Stimulated activated CD8-positive, alpha-beta memory T cell treated with anti-CD3 and anti-CD28 coated beads, Interleukin-15, amount 100 ng/mL, for 1 hour (primary cell): ENCODE data around the gene TMEM89.

Source experiments
- DNase-seq: peaks from one replicate; pipeline ENCODE4 v3.0.0-alpha.2; 2020; ENCODE audit warnings: low read depth

Gene TMEM89

GRCh38 chr3:48621461-48621869 is at the start of gene TMEM89:
TSS of gene TMEM89 (minus strand) at chr3:48621769. CDS start at chr3:48621756, 13 bp downstream.
- DNase-seq = no peak

GRCh38 chr3:48664929-48665328 is 43.4 kb upstream of the TMEM89 start:
- no peak for DNase-seq

- no peak for DNase-seq
These were observed 42.7 kb upstream of the TMEM89 start for GRCh38 chr3:48664313-48664644.

DNA sequence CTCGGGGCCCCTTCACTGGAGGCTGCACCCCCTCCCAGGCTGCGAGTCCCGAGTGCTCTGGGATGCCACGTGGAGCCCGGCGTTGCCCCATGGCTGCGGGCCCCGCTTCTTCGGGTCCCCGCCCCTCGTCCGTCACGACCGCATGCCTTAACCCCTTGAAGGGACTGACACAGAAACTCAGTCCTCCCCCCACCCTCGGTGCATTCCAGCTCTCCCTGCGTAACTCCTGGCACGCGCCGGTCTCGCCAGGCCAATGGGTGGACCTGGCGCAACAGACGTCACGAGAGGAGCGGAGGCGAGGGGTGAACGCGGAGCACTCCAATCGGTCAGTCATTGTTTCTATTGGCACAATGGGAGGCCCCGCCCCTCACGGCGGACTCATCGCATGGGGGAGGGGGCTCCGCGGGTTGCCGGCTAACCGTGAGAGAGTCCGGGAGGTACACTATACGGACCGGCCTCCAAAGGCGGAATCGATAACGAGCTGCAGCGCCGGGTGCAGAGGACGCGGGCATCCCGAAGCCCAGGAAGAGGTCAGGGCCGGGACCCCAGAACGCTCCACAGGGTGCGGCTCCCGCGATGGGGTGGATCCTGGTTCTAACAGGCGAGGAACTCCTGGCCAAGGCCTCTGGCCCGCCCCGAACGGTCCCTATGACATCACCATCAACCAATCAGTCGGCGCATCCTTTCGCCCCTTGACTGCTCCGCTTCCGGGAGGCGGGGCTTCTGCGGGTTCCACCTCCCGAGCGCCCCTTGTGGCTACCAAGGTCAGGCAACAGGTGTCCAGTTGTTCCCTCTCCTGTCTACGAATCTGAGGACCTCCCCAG is 42.1 kb upstream of the TMEM89 start:
- DNase-seq = peak; percentile 66

- no peak for DNase-seq
These were observed 41.4 kb upstream of the TMEM89 start, which contains the start of gene CELSR3 for GRCh38 chr3:48662753-48663488. TSS of gene CELSR3 (minus strand) at chr3:48662886. CDS start at chr3:48662634, 252 bp downstream.

- DNase-seq = no peak
These were observed 40.7 kb upstream of the TMEM89 start for GRCh38 chr3:48662145-48662752.

DNA sequence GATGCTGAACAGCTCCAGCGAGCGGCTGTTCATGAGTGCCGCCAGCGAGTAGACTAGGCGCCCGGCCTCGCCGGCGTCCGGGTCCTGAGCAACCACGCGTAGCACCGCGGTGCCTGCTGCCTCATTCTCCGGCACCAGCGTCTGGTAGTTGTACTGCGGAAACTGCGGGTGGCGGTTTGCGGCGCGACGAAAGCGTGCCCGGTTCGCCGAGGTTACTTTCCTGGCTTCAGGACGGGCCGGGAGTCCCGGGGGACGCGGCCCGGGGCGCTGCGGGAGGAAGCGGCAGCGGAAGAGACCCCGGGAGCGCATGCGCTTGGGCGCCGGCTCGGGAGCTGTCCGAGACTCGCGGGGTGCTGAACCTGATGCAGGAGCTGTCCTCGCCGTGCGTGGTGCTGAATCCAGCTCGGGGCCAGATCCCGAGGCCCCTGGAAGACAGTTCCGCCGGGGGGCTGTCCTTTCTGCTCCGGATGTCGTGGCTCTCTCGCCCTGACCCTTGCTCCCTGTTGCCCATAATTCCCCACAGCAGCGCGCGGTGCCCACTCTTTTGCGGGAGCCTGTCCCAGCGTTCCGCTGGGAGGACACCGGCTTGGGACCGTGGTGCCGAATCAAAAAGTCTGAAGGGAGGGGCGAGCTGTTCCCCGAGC is 40.1 kb upstream of the TMEM89 start:
- DNase-seq = peak; percentile 57

DNA sequence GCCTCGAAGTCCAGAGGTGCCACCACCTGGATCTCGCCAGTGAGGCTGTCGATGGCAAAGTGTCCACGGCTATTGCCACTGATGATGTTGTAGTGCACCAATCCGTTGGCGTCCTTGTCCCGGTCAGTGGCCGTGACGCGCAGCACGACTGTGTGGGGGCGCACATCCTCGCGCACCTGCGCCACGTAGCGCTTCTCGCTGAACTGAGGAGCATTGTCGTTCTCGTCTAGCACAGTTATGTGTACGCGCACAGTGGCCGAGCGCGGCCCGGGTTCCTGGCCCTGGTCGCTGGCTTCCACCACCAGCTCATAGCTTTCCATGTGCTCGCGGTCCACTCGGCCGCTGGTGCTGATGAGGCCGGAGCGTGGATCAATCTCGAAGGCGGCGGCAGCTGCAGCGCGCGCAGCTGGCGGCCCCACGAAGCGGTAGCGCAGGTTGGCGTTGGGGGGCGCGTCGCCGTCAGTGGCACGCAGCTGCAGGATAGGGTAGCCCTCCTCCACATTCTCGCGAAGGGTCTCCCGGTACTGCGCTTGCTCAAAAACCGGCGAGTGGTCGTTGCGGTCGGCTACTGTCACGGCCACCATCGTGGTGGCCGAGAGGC is 39.3 kb upstream of the TMEM89 start:
- DNase-seq = no peak

DNA sequence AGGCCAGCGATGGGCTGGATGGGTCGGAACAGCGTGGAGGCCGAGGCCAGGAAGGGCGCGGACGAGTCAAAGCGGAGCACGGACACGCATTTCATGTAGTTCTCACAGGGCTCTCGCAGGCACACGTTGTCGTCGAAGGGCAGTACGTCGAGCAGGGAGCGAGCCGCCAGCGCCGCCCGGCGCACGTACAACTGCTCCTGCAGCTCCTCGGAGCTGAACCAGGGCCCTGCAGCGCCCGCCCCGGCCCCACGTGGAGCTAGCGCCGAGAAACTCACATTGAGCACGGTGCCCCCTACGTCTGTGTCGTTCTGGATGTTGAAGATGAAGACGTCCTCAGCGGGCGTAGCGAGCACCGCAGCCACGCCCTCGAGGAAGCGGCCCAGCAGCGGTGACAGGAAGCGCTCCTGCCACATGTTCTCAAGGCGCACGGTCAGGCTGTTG is 35.3 kb upstream of the TMEM89 start:
- DNase-seq = no peak

GRCh38 chr3:48656061-48656840 is 34.7 kb upstream of the TMEM89 start:
- DNase-seq = peak; percentile 69

DNA sequence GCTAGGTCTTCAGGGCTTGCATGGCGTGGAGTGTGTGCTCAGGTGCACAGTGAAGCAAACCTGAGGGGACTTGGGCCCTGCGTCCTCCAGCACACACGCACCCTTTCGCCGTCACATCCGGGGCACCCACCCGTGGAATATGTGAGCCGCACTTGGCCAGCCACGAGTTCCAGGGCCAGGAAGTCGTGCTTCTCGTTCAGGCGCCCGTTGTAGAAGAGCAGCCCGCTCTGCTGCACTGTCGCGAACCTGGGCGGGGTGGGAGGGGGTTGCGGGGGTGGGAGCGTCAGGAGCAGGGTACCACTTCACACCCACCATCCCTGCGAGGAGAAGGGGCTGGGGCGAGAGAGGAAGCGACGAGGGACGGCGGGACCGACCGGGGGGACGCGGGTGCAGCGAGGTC is 34.0 kb upstream of the TMEM89 start:
- no peak for DNase-seq

DNA sequence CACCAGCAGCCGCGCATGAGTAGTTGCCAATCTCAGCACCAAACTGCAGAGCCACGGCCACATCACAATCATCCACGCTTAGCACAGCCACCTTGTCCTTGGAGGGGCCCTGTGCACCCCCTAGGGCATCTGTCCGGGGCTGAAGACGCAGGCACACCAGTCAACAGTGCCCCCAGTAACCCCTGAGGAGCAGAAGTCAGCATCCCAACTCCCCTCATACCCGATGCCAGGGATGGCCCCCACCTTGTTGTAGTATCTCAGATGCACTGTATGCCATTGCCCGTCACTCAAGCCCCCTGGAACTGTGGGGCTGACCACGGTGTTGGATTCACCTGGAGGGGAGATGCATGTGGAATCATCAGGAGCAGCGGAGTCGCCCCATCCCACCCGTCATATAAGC is 33.5 kb upstream of the TMEM89 start:
- no peak for DNase-seq

DNA sequence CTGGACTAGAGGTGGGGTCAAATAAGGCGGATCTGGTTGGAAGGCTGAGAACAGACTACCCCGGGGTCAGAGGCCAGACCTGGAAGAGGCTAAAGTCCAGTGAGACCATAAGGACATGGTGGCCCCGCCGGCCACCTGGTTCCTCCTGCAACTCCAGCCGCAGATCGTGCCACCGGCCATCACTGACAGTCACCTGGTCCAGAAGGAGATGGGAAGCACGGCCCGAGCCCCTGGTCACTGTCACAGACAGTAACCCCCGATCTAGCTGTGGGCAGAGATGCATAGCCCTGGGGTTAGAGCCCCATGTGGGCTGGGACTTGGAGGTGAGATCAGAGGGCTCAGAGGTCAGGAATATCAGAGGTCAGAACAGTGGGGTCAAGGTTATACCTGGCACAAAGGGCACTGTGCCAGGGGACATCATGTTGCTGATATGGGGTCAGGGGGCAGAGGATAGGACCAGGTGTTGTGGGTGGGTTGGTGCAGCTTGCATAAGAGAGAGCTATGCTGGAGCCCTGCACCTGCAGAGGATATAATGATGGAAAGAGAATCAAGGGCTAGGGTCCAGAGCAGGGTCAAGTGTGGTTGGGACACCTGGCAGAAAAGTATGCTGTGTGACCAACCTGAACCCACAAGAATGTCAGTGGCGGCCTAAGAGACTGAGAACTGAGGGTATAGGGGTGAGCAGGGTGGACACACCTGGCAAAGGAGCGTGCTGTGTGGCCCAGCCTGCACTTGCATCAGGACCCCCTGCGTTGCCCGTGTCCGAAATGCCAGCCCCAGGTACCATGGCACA is 31.6 kb upstream of the TMEM89 start:
- no peak for DNase-seq

DNA sequence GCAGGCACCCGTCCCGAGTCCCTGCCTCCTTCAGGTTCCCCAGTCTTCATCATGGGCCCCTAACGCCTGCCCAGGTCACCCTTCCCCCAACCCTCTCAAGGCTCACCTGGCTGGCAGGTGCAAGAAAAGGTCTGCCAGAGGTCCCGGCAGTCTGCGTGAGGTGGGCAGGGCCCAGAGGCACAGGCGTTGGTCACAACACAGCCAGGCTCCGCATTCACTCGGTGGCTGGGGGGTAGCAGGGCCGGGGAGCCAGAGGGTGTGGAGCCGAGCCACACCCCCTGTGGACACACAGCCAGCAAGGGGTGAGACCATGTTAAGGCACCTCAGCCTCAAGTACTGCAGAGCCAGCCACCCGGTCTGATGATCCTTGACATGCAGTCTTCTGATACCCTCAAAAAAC is 30.2 kb upstream of the TMEM89 start:
- no peak for DNase-seq

DNA sequence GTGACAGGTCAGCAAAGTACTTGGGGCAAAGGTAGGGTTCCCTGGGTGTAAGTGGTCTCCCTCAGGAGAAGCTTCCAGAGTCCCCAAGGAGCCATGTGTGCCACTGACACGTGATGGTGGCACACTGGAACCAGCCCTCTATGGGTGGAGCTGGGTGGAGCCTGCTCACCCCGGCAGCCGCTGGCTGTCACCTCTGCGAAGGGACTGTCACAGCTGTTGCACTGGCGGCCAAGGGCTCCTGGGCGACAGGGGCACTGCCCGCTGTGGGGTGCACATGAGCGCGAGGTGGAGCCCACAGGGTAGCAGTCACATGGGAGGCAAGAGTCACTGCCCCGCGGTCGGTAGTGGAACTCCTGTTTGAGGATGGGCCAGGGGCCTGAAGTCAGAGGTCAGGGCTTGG is 29.2 kb upstream of the TMEM89 start:
- DNase-seq = no peak

GRCh38 chr3:48648188-48648850 is 26.8 kb upstream of the TMEM89 start:
- DNase-seq = no peak

- DNase-seq = no peak
These were observed 26.1 kb upstream of the TMEM89 start for GRCh38 chr3:48647714-48648113.

DNA sequence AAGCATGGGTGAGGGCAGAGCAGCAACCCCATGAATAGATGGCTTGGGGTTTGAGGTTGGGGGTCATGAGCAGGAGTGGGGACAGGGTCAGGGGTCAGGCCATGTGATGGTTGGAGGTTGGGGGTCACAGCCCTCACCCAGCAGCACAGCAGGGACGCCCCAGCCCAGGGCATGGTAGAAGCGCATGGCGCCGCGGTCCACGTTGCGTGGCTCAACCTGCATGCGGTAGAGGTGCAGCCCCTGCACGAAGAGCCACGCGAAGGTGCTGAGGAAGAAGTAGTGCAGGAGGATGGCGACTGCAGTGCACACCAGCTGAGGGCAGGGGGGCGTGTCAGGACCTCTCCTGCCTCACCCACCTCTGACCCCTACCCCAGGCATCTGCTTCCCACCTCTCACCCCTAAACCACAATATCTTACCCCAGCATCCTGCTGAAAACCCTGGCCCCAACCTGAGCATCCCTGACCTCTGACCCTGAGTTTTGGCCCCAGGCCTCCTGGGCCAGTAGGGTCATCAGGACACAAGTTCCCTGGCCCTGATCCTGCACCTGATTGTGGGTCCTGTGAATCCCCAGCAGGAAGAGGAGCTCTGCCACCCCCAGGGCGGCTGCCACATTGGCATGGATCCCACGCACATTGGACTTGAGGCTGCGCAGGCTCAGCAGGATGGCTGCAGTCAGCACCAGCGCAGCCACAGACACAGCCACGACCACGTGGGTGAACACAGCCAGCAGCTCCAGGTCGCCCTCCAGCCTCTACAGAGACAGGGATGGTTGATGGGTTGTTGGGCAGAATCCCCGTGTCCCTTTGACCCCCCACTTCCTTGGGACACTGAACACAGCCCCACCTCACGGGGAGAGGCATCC is 23.6 kb upstream of the TMEM89 start:
- no peak for DNase-seq

GRCh38 chr3:48642605-48643004 is 21.0 kb upstream of the TMEM89 start:
- DNase-seq = no peak
